Mesothelial cell of epicardium (in vitro differentiated cells): ENCODE measurements around the gene ARL15. TPM values are rescaled to one million over a fixed set of nuclear protein-coding genes. Genes with fewer than 3 reads are reported as not detected.
"Not testable (repeated sequence)": the region's sequence is repeated elsewhere in the genome, so short reads cannot be mapped to it uniquely, and the experiment has no call there.

ENCODE experiments used
- DNase-seq, 2 experiments: peaks; one replicate each; pipeline ENCODE4 v3.0.0; 2021; ENCODE audit warnings: low spot score in 2 of 2; ENCODE audit not compliant: unreplicated experiment in 2 of 2
- H3K27ac Mint-ChIP-seq: 2 replicates; pipeline ENCODE4 v1.8.0; 2021; ENCODE audit warnings: mixed read lengths
- H3K27me3 Mint-ChIP-seq: 2 replicates; pipeline ENCODE4 v1.8.0; 2021; ENCODE audit warnings: low read depth, mixed read lengths
- H3K36me3 Mint-ChIP-seq: 2 replicates; pipeline ENCODE4 v1.8.0; 2021; ENCODE audit warnings: mixed read lengths
- H3K4me1 Mint-ChIP-seq: 2 replicates; pipeline ENCODE4 v1.8.0; 2021; ENCODE audit warnings: mixed read lengths
- H3K4me3 Mint-ChIP-seq: 2 replicates; pipeline ENCODE4 v1.8.0; 2021; ENCODE audit warnings: mild to moderate bottlenecking, moderate library complexity, mixed read lengths
- H3K9me3 Mint-ChIP-seq: 2 replicates; pipeline ENCODE4 v1.8.0; 2021; ENCODE audit warnings: mixed read lengths
- total RNA-seq: library from RNA; stranded (reverse); gene quantifications from 3 replicates; pipeline ENCODE4 v1.2.1, GENCODE V29; 2021
- TF ChIP-seq, protein P1 (sequence below): fragments of 200-600 bp; sonication (generic); IDR thresholded peaks from one replicate; pipeline ENCODE4 v1.5.0; 2021; ENCODE audit warnings: antibody characterized with exemption; ENCODE audit not compliant: unreplicated experiment

ARL15 gene
- total RNA-seq, 1 donor from 2014 or later, result 24.8 TPM

DNA sequence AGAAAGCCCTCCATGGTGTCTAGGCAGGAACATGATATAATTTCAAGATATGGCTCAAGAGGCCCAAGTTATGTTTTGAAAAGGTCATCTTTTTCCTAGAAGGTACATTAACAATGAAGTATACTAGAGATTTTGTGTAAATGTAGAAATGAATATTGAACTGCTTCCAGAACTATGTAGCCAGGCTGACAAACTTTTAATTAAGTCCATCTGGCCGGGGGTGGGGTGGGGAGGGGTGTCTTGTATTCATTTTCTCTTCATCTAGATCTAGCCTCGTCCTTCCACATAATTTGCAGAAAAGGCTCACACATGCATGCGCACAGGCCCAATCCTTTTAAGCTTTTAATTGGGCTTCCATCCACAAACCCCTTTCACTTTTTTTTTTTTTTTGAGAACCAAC is 323.3 kb downstream of the ARL15 start:
- Mint-ChIP-seq H3K9me3 (no peaks in the 10 kb centered on the region), H3K27me3 (no peaks in the 10 kb centered on the region), H3K4me1 (peaks cover 5% of the 10 kb centered on the region), H3K27ac (no peak overlapping the region), H3K36me3 (peaks cover 4% of the 10 kb centered on the region), H3K4me3 (no peak overlapping the region)
- DNase-seq, result no peak
- TF ChIP-seq, protein P1, sequence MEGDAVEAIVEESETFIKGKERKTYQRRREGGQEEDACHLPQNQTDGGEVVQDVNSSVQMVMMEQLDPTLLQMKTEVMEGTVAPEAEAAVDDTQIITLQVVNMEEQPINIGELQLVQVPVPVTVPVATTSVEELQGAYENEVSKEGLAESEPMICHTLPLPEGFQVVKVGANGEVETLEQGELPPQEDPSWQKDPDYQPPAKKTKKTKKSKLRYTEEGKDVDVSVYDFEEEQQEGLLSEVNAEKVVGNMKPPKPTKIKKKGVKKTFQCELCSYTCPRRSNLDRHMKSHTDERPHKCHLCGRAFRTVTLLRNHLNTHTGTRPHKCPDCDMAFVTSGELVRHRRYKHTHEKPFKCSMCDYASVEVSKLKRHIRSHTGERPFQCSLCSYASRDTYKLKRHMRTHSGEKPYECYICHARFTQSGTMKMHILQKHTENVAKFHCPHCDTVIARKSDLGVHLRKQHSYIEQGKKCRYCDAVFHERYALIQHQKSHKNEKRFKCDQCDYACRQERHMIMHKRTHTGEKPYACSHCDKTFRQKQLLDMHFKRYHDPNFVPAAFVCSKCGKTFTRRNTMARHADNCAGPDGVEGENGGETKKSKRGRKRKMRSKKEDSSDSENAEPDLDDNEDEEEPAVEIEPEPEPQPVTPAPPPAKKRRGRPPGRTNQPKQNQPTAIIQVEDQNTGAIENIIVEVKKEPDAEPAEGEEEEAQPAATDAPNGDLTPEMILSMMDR, result no peak

DNA sequence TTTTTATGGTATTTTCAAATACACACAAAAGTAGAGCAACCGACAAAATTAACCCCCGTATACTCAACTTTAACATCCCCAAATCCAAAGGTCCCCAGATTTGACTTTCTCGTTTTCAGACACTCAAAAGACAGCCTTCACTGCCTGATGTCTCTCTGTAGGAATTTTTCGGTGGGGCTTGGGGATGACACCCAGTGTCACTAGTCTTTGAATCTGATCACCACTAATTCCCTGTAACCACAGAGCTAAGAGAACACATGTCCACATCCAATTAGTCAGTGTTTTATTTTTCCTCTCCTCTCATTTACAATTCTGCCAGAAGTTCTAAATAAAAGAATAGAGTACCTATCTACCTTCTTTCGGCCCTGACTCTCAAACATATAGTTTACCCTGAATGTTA is 324.6 kb downstream of the ARL15 start:
- TF ChIP-seq, protein P1, result no peak
- Mint-ChIP-seq H3K9me3 (no peaks in the 10 kb centered on the region), H3K27ac (no peak overlapping the region), H3K27me3 (no peaks in the 10 kb centered on the region), H3K36me3 (peaks cover 4% of the 10 kb centered on the region), H3K4me1 (peaks cover 5% of the 10 kb centered on the region), H3K4me3 (no peak overlapping the region)
- no peak for DNase-seq

DNA sequence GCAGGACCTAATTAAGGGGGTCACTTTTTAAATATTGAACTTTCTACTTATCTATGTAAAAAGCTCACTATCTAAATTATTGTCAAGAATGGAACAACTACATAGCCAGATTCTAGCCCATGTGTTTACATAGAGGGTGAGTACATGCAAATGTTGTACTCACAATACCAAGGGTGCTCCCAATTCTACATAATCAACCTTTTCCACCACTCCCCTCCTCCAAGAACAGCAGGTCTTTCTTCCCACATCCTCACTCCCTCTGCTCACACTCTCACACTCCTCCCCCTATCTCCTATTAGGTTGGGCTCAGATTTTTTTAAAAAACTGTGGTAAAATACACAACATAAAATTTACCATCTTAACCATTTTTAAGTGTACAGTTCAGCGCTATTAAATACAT is 325.4 kb downstream of the ARL15 start:
- H3K9me3 Mint-ChIP-seq, result peaks cover 6% of the 10 kb centered on the region
- TF ChIP-seq, protein P1, result no peak
- peaks cover 5% of the 10 kb centered on the region for H3K4me1 Mint-ChIP-seq
- H3K4me3 Mint-ChIP-seq, result no peak overlapping the region
- DNase-seq, result no peak
- H3K27me3 Mint-ChIP-seq, result no peaks in the 10 kb centered on the region
- peaks cover 8% of the 10 kb centered on the region for H3K36me3 Mint-ChIP-seq
- H3K27ac Mint-ChIP-seq, result no peak overlapping the region

DNA sequence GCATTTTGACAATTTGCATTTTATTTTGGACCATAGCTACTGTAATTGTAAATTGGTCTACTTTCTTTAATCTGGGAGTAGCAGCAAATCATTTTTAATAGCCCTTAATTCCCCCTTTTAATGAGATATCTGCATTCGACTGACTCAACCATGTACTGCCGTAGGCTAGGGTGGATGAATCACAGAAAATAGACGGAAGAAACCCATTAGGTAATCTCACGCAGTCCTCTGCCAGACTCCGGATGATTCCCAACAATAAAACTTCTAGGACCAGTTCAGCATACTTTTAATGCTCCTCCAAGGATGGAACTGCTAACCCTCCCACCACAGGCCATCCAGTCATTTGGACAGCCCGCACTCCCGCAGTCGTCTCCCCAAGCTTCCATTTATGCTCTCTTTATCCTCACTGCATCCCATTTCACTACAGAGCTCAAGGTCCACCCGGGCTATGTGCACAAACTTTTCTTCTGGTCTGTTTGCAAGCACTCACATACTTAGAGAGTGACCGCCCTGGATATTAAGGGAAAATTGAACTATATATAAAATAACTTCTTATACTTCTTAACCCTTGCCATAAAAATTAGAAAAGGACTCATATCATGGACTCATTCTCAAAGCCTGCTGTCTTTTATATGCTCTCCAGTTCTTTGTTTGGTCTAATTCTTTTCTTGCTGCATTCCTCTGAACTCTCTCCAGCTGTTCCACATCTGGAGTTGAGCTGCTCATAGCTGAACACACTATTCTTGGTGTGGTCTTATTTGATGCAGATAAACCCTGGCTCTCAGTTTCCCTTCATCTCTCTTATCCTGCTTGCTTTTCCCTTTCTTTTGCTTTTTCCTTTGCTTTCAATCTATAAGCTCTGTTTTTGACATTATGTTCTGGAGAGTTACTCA is 326.6 kb downstream of the ARL15 start:
- Mint-ChIP-seq H3K4me3 (no peak overlapping the region), H3K27me3 (no peaks in the 10 kb centered on the region), H3K27ac (no peak overlapping the region), H3K4me1 (peaks cover 5% of the 10 kb centered on the region), H3K9me3 (peaks cover 8% of the 10 kb centered on the region), H3K36me3 (peaks cover 10% of the 10 kb centered on the region)
- no peak for DNase-seq
- TF ChIP-seq, protein P1, result no peak

GRCh38 chr5:53982319-53982718 is 328.1 kb downstream of the ARL15 start:
- H3K4me3 Mint-ChIP-seq, H3K4me1 Mint-ChIP-seq, H3K27ac Mint-ChIP-seq, H3K27me3 Mint-ChIP-seq, DNase-seq, H3K36me3 Mint-ChIP-seq, H3K9me3 Mint-ChIP-seq: not testable (repeated sequence)

DNA sequence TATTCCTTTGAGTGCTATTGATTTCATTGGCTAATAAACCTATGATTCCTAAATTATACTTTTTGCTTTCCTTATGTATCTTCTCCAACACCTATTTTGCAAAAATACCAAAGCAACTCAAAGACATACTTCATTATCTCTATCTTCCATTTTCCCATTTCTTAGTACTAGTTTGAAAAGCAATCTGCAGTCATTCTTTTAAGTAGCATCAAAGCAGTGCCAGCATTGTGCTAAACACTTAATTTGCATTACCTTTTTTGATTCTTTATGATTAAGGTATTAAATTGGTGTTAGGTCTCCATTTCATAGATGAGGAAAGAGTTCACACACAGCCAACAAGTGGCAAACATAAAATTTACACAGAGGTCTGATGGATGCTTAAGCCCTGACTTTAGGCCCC is 330.3 kb downstream of the ARL15 start:
- Mint-ChIP-seq H3K27me3 (no peaks in the 10 kb centered on the region), H3K4me1 (peaks cover 5% of the 10 kb centered on the region), H3K36me3 (peaks cover 12% of the 10 kb centered on the region), H3K9me3 (peaks cover 16% of the 10 kb centered on the region), H3K4me3 (no peak overlapping the region), H3K27ac (no peak overlapping the region)
- TF ChIP-seq, protein P1, result no peak
- DNase-seq, result no peak
